Right ventricle myocardium superior (tissue), 1 donor: ENCODE data around the gene LRRC7. TPM values are rescaled to one million over a fixed set of nuclear protein-coding genes. Genes with fewer than 3 reads are reported as not detected.

Experiments
- ATAC-seq: fragments of 200-7000 bp; cut with Tn5 transposase; one replicate; pipeline ENCODE4 v1.9.1; 2020; ENCODE audit warnings: mild to moderate bottlenecking; ENCODE audit not compliant: poor library complexity
- DNase-seq: peaks from one replicate; pipeline ENCODE4 v3.0.0-alpha.2; 2020
- intact Hi-C: fragments of 100-400 bp; cut with DNase I; formaldehyde crosslinking; loops from one replicate; pipeline ENCODE4 v1.11.2; 2022
- total RNA-seq: library from RNA; stranded (reverse); fragmentation: NEBNext Ultra II Directional; extraction: Animal tissue kit (Norgen Biotek cat#: 25700); gene quantifications from one replicate; pipeline ENCODE4 v1.2.1, GENCODE V29; 2021
- donor health status: DM: no; HTN: yes; CAD: no; lungs with severe emphysema.

LRRC7 gene
- total RNA-seq, 1 donor from 2014 or later: 3.0 TPM

GRCh38 chr1:70164350-70164749 is 596.6 kb downstream of the LRRC7 start:
- intact Hi-C loops: no loop called here
- ATAC-seq (no peak), DNase-seq (no peak)

DNA sequence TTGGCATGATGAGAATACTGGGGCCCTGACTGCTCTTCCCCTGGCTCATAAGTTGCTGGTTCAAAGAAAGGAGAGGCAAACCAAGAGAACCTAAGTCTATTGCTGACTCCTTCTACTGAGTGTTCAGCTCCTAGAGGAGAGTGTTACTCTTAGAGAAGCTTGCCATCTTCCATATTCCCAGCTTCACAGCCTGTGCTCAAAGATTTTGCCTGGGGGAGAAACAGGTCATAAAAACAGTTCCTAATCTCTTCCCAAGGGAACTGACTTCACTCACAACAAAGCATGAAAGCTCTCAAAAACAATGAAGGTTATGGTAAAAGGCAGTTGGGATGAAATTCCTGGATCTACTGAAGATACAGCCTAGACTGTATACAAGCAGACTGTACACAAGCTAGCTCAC is 600.6 kb downstream of the LRRC7 start:
- DNase-seq: no peak

GRCh38 chr1:70169018-70169839 is 601.5 kb downstream of the LRRC7 start:
- peak; percentile 53 for ATAC-seq
- intact Hi-C loops: no loop called here
- no peak for DNase-seq

More for the DNA sequence above, 600.6 kb downstream of the LRRC7 start:
- no peak for ATAC-seq
- intact Hi-C loops: no loop called here

DNA sequence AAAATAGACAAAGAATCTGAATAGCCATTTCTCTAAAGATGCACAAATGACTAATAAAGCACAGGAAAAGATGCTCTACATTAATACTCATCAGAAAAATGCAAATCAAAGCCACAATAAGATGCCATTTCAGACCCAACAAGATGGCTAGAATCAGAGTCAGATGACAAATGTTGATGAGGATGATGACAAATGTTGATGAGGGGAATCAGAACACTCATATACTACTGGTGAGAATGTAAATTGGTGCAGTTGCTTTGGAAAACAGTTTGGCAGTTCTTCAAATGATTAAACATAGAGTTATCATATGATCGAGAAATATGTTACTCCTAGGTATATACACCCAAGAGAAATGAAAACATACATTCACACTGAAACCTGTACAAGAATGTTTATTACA is 603.8 kb downstream of the LRRC7 start:
- DNase-seq (no peak), ATAC-seq (no peak)

More for the DNA sequence above, 603.8 kb downstream of the LRRC7 start:
- intact Hi-C loops: no loop called here
